Vagina (tissue), 2 donors: ENCODE measurements around the gene CDH24. TPM values are rescaled to one million over a fixed set of nuclear protein-coding genes. Genes with fewer than 3 reads are reported as not detected.

Experiments
- DNase-seq, 2 donors: peaks; one replicate each; pipeline ENCODE4 v3.0.0-alpha.2; 2017; ENCODE audit errors: extremely low spot score in 2 of 2
- H3K27ac ChIP-seq: fragments of 200-600 bp; sonication (generic); one replicate; pipeline ENCODE4 v1.5.1; 2019
- H3K27me3 ChIP-seq: fragments of 200-600 bp; sonication (generic); one replicate; pipeline ENCODE4 v1.5.1; 2019
- H3K36me3 ChIP-seq, 2 donors: fragments of 200-600 bp; sonication (generic); one replicate each; pipeline ENCODE4 v1.5.1; 2017 to 2019
- H3K4me1 ChIP-seq: fragments of 200-600 bp; sonication (generic); one replicate; pipeline ENCODE4 v1.5.1; 2019
- H3K4me3 ChIP-seq, 2 donors: fragments of 200-600 bp; sonication (generic); 1 replicate in 1 of 2; 2 replicates in 1 of 2; pipeline ENCODE4 v1.5.1; 2016 to 2019
- H3K9me3 ChIP-seq: fragments of 200-600 bp; sonication (generic); one replicate; pipeline ENCODE4 v1.5.1; 2019
- POLR2A ChIP-seq, 2 donors: fragments of 450-650 bp; IDR thresholded peaks; one replicate each; pipeline ENCODE4 v1.6.1; 2017; ENCODE audit warnings: antibody characterized with exemption in 2 of 2, mild to moderate bottlenecking in 2 of 2, moderate library complexity in 2 of 2
- POLR2AphosphoS5 ChIP-seq, 2 donors: sonication (generic); formaldehyde crosslinking; IDR thresholded peaks; one replicate each; pipeline ENCODE4 v1.9.0; 2017; ENCODE audit warnings: antibody characterized with exemption in 2 of 2, mild to moderate bottlenecking in 2 of 2, low read depth in 1 of 2; ENCODE audit not compliant: insufficient read depth in 1 of 2
- intact Hi-C: fragments of 100-400 bp; cut with DNase I; formaldehyde crosslinking; loops from one replicate; pipeline ENCODE4 v1.15.1; 2023
- total RNA-seq: library from RNA; depleted of rRNA; stranded (reverse); fragments of >200 nt; gene quantifications from one replicate; pipeline ENCODE4 v1.2.3, GENCODE V29; 2016
- TF ChIP-seq, protein P1 (sequence below), 3 experiments: fragments of 450-650 bp in 2 of 3; fragments of 200-600 bp in 1 of 3; sonication (generic) in 1 of 3; IDR thresholded peaks; one replicate each; pipeline ENCODE4 v1.5.1; 2017 to 2019; ENCODE audit warnings: antibody characterized with exemption in 3 of 3, mild to moderate bottlenecking in 2 of 3, moderate library complexity in 2 of 3

The CDH24 gene
- total RNA-seq, 1 donor from 2014 or later: 5.4 TPM

DNA sequence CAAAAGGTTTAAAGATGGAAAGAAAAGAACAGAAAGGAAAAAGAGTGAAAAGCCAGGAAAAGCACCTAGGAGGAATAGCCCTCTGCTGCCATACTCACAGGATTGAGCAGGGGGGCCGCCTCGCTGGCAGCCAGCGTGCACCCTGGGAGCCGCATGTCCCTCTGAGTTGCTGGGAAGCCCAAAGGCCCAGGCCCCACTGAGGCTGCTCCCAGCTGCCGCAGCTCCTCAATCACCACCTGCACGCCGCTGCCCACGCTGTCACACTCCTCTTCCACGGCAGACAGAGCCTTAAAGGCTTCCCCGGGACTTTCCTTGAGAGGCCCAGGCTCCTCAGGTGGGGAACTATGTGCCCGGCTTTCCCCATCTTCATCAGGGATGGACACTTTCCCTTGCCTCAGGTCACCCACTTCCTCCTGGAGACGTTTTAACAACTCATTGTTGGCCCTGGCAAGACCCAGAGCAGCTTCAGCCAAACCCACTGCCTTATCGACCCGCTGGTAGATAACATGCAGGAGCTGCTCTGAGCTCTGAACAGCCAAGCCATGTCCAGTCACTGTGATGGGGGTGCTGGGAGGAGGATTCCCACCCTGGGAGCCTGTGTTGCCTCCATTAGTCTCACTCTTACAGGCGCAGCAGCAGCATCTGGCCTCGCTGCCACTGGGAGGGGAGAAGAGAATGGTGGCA is 58.8 kb downstream of the CDH24 start:
- H3K4me3 ChIP-seq: no peak overlapping the region
- no peaks in the 10 kb centered on the region for H3K9me3 ChIP-seq
- no peaks in the 10 kb centered on the region for H3K36me3 ChIP-seq
- intact Hi-C loops: no loop called here
- no peaks in the 10 kb centered on the region for H3K27me3 ChIP-seq
- DNase-seq: no peak
- no peak overlapping the region for H3K27ac ChIP-seq
- peaks cover 10% of the 10 kb centered on the region for H3K4me1 ChIP-seq
- TF ChIP-seq POLR2AphosphoS5 (IDR thresholded peaks at IDR 0.05; ENCODE audit: insufficient read depth in 1 of 2, low read depth in 1 of 2) (no peak), POLR2A (IDR thresholded peaks at IDR 0.05) (no peak)

DNA sequence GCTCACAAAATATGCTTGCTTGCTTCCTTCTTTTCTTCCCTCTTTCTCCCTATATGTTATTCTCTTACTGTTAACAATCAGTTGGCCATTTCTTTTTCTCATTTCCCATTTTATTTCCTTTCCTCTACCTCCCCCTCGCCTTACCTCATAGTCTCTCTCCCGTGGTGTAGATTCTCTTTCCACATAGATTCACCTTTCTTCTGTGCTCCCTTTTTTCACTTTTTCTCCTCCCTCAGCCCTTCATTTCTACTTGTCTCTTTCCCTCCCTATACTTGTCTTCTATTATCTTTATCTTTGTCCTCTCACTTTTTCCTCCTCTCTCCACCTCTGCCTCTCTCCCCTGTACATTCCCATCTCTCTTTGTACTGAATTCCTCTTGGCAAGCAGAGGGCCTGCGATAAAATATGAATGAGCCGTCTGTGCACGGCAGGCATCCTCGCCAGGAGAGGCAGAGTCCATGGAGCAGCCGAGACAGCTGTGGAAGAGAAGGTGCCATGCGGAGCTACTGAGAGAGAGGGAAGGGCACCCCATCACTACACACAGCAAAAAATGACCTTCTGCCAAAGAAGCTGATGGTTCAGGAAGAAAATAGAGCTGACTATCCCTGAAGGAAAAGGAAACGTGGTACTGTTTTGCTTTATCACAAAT is 59.5 kb downstream of the CDH24 start:
- Histone ChIP-seq H3K36me3 (no peaks in the 10 kb centered on the region), H3K9me3 (no peaks in the 10 kb centered on the region), H3K4me3 (no peak overlapping the region), H3K27ac (no peak overlapping the region), H3K4me1 (peaks cover 10% of the 10 kb centered on the region), H3K27me3 (no peaks in the 10 kb centered on the region)
- TF ChIP-seq, protein P1, sequence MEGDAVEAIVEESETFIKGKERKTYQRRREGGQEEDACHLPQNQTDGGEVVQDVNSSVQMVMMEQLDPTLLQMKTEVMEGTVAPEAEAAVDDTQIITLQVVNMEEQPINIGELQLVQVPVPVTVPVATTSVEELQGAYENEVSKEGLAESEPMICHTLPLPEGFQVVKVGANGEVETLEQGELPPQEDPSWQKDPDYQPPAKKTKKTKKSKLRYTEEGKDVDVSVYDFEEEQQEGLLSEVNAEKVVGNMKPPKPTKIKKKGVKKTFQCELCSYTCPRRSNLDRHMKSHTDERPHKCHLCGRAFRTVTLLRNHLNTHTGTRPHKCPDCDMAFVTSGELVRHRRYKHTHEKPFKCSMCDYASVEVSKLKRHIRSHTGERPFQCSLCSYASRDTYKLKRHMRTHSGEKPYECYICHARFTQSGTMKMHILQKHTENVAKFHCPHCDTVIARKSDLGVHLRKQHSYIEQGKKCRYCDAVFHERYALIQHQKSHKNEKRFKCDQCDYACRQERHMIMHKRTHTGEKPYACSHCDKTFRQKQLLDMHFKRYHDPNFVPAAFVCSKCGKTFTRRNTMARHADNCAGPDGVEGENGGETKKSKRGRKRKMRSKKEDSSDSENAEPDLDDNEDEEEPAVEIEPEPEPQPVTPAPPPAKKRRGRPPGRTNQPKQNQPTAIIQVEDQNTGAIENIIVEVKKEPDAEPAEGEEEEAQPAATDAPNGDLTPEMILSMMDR (IDR thresholded peaks at IDR 0.05): no peak
- TF ChIP-seq POLR2AphosphoS5 (IDR thresholded peaks at IDR 0.05; ENCODE audit: insufficient read depth in 1 of 2, low read depth in 1 of 2) (no peak), POLR2A (IDR thresholded peaks at IDR 0.05) (no peak)
- intact Hi-C loops: no loop called here
- no peak for DNase-seq

Other genes starting within 250 kb of the CDH24 start
- gene SLC7A7, start 242.1 kb downstream of the CDH24 start, total RNA-seq: 7.4 TPM
- gene MRPL52, start 227.6 kb downstream of the CDH24 start, total RNA-seq: 68.0 TPM
- gene MMP14, start 220.9 kb downstream of the CDH24 start, total RNA-seq: 187 TPM
- gene LRP10, start 185.8 kb downstream of the CDH24 start, total RNA-seq: 137 TPM
- 3.9 TPM for gene REM2, start 174.3 kb downstream of the CDH24 start, total RNA-seq
- 68.5 TPM for gene RBM23, start 138.4 kb downstream of the CDH24 start, total RNA-seq
- gene PRMT5, start 128.1 kb downstream of the CDH24 start, total RNA-seq: 65.6 TPM
- gene HAUS4, start 100.4 kb downstream of the CDH24 start, total RNA-seq: 65.6 TPM
- gene AJUBA, start 75.0 kb downstream of the CDH24 start, total RNA-seq: 21.9 TPM
- 16.0 TPM for gene C14orf93, start 47.4 kb downstream of the CDH24 start, total RNA-seq
- gene PSMB5, start 22.6 kb downstream of the CDH24 start, total RNA-seq: 92.8 TPM
- gene PSMB11, start 15.3 kb downstream of the CDH24 start, total RNA-seq: not detected
- gene ACIN1, start 37.6 kb upstream of the CDH24 start, total RNA-seq: 121 TPM
- 13.8 TPM for gene C14orf119, start 38.0 kb upstream of the CDH24 start, total RNA-seq
- gene CIROP, start 47.5 kb upstream of the CDH24 start, total RNA-seq: not detected
- gene CEBPE, start 61.7 kb upstream of the CDH24 start, total RNA-seq: not detected
- gene SLC7A8, start 126.1 kb upstream of the CDH24 start, total RNA-seq: 68.5 TPM
- not detected for gene RNF212B, start 180.4 kb upstream of the CDH24 start, total RNA-seq
- gene HOMEZ, start 228.6 kb upstream of the CDH24 start, total RNA-seq: 13.5 TPM
- gene PPP1R3E, start 245.3 kb upstream of the CDH24 start, total RNA-seq: 8.6 TPM
- 31.7 TPM for gene BCL2L2, start 249.3 kb upstream of the CDH24 start, total RNA-seq